Osteoblast (primary cell): ENCODE results near the gene SCN8A. TPM values are rescaled to one million over a fixed set of nuclear protein-coding genes. Genes with fewer than 3 reads are reported as not detected.
"Not testable (repeated sequence)": the region's sequence is repeated elsewhere in the genome, so short reads cannot be mapped to it uniquely, and the experiment has no call there.

Experiments used
- DNase-seq: peaks from one replicate; pipeline ENCODE4 v3.0.0; 2011; ENCODE audit warnings: low spot score, mixed read lengths; ENCODE audit not compliant: insufficient read length; ENCODE audit errors: missing footprints
- H2AFZ ChIP-seq: 2 replicates; pipeline ENCODE4 v1.6.0; 2011; ENCODE audit warnings: mild to moderate bottlenecking, low read length
- H3K27ac ChIP-seq: 2 replicates; pipeline ENCODE4 v1.5.1; 2011; ENCODE audit warnings: mild to moderate bottlenecking, low read depth, low read length, moderate library complexity
- H3K27me3 ChIP-seq: 2 replicates; pipeline ENCODE4 v1.6.0; 2012; ENCODE audit warnings: mild to moderate bottlenecking, control low read depth, inconsistent platforms, low read length, moderate library complexity; ENCODE audit not compliant: insufficient read depth
- H3K36me3 ChIP-seq: 2 replicates; pipeline ENCODE4 v1.5.1; 2011; ENCODE audit warnings: mild to moderate bottlenecking, low read length, control low read depth, moderate library complexity; ENCODE audit not compliant: insufficient read depth
- H3K4me1 ChIP-seq: 2 replicates; pipeline ENCODE4 v1.5.1; 2011; ENCODE audit warnings: mild to moderate bottlenecking, low read length, control low read depth, moderate library complexity; ENCODE audit not compliant: insufficient read depth
- H3K4me2 ChIP-seq: 2 replicates; pipeline ENCODE4 v1.6.0; 2011; ENCODE audit warnings: mild to moderate bottlenecking, low read length; ENCODE audit not compliant: insufficient read depth
- H3K4me3 ChIP-seq: fragments of 200-600 bp; sonication (generic); 3 replicates; pipeline ENCODE4 v1.5.1; 2012; ENCODE audit warnings: mild to moderate bottlenecking, low read length, inconsistent platforms; ENCODE audit not compliant: insufficient read depth
- H3K79me2 ChIP-seq: 2 replicates; pipeline ENCODE4 v1.6.0; 2012; ENCODE audit warnings: mild to moderate bottlenecking, low read length, control low read depth, inconsistent platforms; ENCODE audit not compliant: insufficient read depth
- H3K9me3 ChIP-seq: 2 replicates; pipeline ENCODE4 v1.5.1; 2011; ENCODE audit warnings: low read depth, low read length, control low read depth
- H4K20me1 ChIP-seq: 2 replicates; pipeline ENCODE4 v1.6.0; 2012; ENCODE audit warnings: mild to moderate bottlenecking, low read length, control low read depth; ENCODE audit not compliant: insufficient read depth
- CTCF ChIP-seq: IDR thresholded peaks from 2 replicates; pipeline ENCODE4 v1.5.1; 2011; ENCODE audit warnings: mild to moderate bottlenecking, low read depth, low read length, moderate library complexity; ENCODE audit errors: extremely low read depth
- total RNA-seq: library from RNA; depleted of rRNA; stranded (reverse); fragments of >200 nt; gene quantifications from 2 replicates; pipeline ENCODE4 v1.2.3, GENCODE V29; 2012

SCN8A gene
- total RNA-seq, 1 donor, result 26.4 TPM

DNA sequence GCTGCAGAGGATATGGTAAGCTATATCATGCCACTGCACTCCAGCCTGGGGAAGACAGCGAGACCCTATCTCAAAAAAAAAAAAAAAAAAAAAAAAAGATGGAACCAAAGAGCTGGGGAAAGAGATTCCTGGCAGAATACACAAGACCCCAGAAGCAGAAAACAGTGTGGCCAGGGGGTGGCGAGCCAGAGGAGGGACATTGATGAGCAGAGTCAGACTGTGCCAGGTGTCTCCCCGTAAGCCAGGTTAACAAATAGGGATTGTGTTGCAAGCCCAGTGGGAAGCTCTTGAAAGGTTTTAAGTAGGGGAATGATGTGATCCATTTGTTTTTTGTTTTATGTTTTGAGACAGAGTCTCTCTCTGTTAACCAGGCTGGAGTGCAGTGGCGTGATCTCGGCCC lies 201.4 kb downstream of the SCN8A start:
- peaks cover 18% of the 10 kb centered on the region for H3K4me1 ChIP-seq
- no peaks in the 10 kb centered on the region for H3K27me3 ChIP-seq
- H2AFZ ChIP-seq, result no peak overlapping the region
- H3K27ac ChIP-seq, result no peak overlapping the region
- no peak overlapping the region for H3K4me2 ChIP-seq
- no peak overlapping the region for H3K4me3 ChIP-seq
- H3K79me2 ChIP-seq, result no peaks in the 10 kb centered on the region
- TF ChIP-seq CTCF, result no peak
- no peaks in the 10 kb centered on the region for H4K20me1 ChIP-seq
- no peak for DNase-seq
- no peaks in the 10 kb centered on the region for H3K9me3 ChIP-seq
- peaks cover 33% of the 10 kb centered on the region for H3K36me3 ChIP-seq

DNA sequence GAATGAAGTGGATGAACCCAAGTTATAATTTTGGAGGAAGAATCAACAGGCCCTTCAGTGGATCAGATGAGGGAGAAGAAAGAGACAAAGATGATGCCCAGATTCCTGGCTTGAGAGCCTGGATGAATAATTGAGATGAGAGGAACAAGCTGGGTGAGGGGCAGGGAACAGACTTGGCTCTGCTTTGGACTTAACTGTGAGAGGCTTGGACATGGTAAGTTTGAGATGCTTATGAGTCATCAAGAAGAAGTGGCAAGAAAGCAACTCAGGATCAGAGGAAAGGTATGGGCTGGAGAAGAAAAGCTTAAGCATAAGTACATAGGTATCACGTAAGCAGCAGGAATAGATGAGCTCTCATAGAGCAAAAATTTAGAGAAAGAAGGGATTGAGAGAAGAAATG lies 202.2 kb downstream of the SCN8A start:
- Histone ChIP-seq H3K4me2 (no peak overlapping the region), H2AFZ (no peak overlapping the region), H3K9me3 (no peaks in the 10 kb centered on the region), H3K4me1 (peaks cover 17% of the 10 kb centered on the region), H3K36me3 (peaks cover 33% of the 10 kb centered on the region), H4K20me1 (no peaks in the 10 kb centered on the region), H3K27ac (no peak overlapping the region), H3K4me3 (no peak overlapping the region), H3K27me3 (no peaks in the 10 kb centered on the region), H3K79me2 (no peaks in the 10 kb centered on the region)
- DNase-seq, result no peak
- TF ChIP-seq CTCF, result no peak

GRCh38 chr12:51797301-51797700 lies 206.3 kb downstream of the SCN8A start:
- Histone ChIP-seq H2AFZ (no peak overlapping the region), H3K4me2 (no peak overlapping the region), H3K4me1 (peaks cover 7% of the 10 kb centered on the region), H3K27me3 (no peaks in the 10 kb centered on the region), H4K20me1 (no peaks in the 10 kb centered on the region), H3K79me2 (no peaks in the 10 kb centered on the region), H3K9me3 (no peaks in the 10 kb centered on the region), H3K4me3 (no peak overlapping the region), H3K36me3 (peaks cover 15% of the 10 kb centered on the region), H3K27ac (no peak overlapping the region)
- no peak for TF ChIP-seq CTCF
- no peak for DNase-seq

DNA sequence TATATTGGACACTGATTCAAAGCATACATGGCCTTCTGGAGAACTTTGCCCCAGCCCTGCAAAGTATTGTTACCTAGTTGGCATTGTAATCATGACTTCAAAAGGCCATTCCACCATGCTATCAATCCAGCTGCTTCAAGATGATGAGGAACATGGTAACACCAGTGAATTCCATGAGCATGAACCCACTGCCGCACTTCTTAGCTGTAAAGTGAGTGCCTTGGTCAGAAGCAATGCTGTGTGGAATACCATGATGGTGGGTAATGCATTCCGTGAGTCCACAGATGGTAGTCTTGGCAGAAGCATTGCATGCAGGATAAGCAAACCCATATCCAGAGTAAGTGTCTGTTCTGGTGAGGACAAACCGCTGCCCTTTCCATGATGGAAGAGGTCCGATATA lies 207.0 kb downstream of the SCN8A start:
- not testable (repeated sequence) for H3K27ac ChIP-seq, H3K27me3 ChIP-seq, H3K79me2 ChIP-seq, H3K9me3 ChIP-seq, DNase-seq, H3K4me3 ChIP-seq, H3K4me2 ChIP-seq, H3K4me1 ChIP-seq, H2AFZ ChIP-seq, H4K20me1 ChIP-seq
- peaks cover 15% of the 10 kb centered on the region for H3K36me3 ChIP-seq
